GM19328 (cell line): Measurements from ENCODE around the gene PLPP1.
"Not testable (repeated sequence)": the region's sequence is repeated elsewhere in the genome, so short reads cannot be mapped to it uniquely, and the experiment has no call there.

Experiments used
- ATAC-seq: cut with Tn5 transposase; IDR thresholded peaks from one replicate; pipeline ENCODE4 v1.9.1; 2021; ENCODE audit warnings: mild to moderate bottlenecking, moderate library complexity; ENCODE audit not compliant: unreplicated experiment

PLPP1 gene

DNA sequence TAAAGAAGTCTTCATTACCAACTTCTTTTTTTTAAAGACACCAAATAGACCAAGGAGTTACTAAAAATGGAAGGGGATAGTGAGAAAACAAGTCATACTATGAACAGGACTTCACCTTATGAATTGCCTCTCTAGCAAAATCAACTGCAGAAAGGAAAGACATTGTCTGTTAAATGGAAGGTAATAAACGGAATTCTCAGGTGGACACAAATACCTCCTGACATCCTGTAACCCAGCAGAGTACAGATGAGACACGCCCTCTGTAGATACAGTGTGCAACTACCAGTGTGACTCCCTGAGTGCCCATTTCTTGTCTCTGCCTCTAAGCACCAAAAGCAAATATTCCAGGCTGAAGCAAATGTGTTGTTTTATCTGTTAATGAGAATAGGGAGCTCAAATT lies 12.2 kb upstream of the PLPP1 start:
- no peak for ATAC-seq

DNA sequence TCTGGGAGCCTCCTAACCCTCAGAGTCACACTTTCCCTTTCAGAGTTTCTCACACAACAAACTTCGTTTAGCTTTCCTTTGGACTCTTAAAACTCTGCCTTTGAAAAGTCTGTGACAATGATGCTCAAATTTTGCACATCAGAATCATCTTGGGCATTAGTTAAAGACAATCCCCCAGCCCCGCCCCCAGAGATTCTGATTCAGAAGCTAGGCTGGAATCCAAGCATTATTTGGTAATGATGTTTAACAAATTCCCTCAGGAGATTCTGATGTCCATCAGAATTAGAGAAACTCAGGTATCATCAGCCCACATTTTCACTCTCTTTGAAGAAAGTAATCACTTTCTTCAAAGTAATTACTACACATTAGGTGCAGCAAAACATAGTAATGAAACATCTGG lies 9.6 kb upstream of the PLPP1 start:
- ATAC-seq, result no peak

DNA sequence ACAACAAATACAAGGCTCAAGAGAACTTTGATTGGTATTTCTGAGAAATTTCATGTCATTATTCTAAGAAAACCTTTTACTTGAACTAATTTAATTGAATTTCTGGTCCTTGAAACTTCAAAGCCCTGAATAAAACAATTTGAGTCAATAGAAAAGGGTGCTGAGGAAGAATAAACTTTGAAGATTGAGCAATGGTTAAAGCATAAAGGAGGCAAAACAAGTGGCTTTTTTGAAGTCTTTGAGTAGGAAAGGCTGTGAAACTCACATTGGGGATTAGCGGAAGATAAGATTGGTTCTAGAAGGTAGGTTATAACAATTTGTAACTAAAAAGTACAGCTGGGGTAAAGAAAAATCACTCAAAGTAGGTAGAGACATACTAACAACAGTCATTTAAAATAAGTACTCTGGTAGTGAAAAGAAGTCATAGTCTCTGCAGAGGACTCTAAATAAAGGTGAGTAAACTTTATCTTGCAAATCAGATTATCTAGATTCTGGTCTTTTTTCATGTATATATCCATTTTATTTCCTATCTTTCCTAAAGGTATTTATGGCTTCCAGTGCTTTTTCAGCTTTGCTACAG lies 6.4 kb upstream of the PLPP1 start:
- no peak for ATAC-seq

DNA sequence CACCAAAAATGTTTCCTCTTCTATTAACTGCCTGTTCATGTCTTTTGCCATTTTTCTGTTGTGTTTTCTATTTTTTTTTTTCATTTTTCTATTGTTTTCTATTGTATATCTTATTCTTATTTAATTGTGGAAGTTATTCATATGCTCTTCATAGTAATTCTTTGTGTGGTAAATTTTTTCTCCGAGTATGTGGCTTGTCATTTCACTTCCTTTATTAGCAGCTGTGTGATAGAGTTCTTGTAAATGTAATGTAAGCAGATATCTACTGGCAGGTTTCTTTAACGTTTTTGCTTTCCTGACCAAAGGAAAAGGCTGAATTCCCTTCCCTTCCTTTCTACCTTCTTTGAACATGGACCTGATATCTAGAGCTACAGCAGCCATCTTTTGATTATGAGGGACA lies 5.8 kb upstream of the PLPP1 start:
- peak; percentile 37 for ATAC-seq

DNA sequence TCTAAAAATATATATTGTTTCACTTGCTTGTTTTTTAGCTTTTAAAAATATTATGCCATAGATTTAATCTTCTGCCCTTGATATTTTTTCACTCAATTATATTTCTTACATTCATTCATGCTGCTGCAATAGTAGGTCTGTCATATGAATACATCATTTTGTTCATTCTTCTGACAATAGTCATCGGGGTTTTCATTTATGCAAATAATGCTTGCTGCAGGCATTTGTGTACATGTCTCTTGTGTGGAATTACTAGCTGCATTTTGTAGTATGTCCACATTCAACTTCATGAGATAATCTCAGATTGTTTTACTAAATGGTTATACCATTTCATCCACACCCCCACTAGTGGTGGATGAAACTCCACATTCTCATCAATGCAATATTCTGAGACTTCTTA lies 5.3 kb upstream of the PLPP1 start:
- ATAC-seq, result peak; percentile 43

DNA sequence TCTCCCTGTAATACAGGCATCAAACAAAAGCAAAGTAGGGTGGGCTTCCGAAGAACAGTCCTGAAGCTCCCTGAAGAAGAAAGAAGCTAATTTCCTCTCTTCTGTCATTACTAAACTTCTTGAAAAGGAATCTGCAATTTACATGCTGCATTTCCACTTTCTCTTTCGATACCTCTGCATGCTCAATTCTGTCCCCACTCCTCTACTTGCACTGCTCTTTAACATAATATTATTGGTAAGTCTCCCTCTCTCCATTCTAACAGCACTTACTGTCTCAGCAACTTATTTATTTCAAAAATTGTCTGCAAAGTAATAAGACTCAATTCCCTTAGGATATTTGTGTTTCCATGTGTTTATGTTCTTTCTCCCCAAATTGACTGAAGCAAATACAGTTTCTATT lies 3.9 kb upstream of the PLPP1 start:
- no peak for ATAC-seq

DNA sequence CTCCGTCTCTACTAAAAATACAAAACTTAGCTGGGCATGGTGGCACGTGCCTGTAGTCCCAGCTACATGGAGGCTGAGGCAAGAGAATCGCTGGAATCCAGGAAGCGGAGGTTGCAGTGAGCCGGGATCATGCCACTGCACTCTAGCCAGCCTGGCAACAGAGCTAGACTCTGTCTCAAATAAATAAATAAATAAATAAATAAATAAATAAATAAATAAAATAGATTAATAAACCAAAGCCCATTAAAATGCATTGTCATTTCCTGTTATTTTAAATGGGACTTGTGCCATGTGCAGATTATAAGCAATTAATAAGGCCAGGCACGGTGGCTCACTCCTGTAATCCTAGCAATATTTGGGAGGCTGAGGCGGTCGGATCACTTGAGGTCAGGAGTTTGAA lies 2.6 kb upstream of the PLPP1 start:
- not testable (repeated sequence) for ATAC-seq

DNA sequence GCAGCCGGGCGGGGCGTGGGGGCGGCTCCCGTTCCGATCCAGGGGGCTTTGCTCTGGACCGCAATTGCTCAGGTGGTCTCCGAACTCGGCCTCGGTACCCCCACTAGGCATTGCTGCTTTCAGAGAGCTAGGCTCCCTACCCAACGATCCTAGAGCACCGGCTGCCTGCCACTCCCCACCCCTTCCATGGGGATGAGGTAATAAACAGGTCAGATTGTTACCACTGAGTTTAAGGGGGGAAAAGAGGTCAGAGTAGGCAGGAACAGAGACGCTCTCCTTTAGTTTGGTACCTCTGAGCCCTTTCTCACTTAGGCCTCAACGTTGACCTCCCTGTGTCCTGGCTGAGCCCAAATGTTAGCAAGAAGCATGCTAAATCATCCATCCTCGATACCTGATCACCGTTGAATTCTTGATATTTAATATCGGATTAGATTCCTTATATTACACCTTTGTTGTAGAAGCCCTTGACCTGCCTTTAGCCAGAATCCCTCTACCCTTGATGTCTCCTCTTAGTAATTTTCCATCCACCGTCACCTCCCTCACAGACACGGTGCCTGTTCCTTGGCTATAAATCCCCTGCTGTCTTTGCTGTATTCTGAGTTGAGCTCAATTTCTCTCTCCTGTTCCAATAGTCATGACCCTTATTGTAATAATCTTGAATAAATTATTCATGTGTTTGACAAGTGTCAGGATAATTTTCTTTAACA lies 588 bp upstream of the PLPP1 start:
- ATAC-seq, result peak; percentile 5

DNA sequence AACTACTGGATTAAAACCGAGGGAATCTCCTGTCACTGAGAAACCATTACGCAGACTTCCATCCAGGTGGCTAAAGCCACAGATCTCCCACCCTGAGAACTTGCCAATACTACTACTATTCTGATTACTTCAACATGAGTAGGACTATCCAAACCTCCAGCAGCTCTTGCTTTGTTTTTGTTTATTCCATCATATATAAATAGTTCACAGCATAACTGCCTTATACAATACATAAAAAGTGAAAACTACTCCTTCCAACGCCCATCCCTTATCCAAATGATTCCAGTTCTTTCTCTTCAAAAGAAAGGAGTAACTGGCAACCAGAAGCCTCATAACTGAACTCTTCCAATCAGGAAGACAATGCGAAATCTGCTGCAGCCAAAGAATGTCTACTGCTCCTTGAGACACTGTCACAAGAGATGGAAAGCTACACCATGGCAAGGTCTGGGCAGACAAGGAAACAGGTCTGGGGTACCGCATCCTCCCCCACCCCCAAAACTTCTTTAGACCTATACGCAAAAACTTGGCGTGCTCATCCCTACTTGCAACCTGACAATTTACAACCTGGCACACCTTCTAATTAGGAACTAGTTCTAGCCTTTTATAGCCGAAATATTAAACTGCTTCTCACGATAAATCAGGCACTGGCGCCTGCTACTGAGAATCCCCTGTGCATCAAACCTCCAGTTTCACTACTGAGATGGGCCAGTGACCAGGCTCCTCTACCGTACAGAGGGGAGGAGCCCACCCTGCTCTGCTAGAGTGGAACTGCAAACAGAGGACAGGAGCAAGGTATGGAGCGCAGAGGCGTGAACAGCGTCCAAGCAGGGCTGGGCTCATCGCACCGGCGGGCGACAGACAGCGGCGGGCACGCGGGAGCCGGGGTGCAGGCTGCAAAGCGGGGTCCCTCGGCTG lies 986 bp downstream of the PLPP1 start:
- peak; percentile 28 for ATAC-seq

DNA sequence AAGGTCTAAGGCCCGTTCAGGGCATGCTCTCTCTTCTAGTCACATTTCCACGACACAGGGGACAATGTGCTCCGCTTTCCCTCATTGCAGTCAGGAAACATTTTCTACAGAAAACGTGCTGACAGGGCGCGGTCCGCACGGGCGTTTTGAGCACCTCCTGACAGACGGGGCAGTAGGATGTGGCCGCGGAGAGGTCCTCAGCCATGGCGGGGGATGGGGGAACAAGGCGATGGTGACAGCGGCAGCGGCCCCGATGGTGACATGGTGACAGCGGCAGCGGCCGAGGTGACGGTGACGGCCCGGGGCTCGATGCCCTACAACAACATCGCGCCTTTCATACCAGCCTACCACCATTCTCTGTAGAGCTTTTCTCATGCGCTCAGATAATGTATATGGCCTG lies 4.1 kb downstream of the PLPP1 start:
- no peak for ATAC-seq

DNA sequence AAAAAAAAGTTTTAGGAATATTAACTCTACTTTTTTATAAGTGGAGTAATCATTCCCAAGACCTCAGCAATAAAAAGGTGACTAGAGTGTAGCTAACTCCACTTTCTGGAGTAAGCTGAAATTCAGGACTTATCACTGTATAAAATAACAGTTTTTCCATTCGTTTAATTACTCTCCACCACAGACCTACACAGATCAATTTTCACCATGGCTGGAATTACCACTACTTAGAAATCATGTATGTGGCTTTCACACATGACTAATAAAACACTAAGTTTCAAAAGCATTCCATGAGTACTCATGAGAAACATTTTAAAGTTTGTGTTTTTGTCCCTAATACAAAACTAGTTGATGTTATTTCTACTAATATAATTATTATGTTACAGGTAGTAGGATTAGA lies 9.9 kb downstream of the PLPP1 start:
- ATAC-seq, result no peak

DNA sequence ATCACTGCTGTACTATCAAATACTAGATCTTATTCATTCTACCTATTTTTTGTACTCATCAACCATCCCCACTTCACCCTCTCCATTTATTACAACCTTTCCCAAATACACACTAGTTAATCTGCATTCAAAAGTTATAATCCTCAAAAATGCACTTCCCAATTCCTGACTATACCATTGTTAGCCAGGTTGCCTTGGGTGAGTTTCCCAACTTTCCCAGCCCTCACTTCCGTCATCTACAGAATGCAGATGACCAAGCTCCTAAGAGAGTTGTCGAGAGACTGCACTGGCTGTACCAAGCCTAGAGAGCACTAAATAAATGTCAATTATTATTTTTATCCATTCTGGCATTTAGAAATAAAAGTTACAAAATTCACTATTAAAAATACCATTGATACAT lies 11.5 kb downstream of the PLPP1 start:
- no peak for ATAC-seq

DNA sequence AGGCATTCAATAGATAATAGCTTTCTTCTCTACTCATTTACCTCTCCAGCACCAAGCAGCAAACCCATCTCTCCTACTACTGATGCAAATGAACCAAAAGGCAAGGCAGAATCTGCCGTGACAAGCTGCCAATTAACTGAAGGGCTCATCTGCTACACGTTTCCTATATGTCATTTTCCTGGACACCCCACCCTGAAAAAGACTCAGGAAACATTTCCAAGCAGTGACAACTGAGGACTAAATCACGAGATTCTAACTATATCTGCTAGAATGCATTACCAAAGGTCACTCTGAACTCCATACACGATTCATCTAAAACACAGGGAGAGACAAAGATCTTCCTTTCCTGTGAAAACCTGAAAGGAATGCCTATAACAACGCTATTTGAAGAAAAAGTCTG lies 12.9 kb downstream of the PLPP1 start:
- ATAC-seq, result no peak

DNA sequence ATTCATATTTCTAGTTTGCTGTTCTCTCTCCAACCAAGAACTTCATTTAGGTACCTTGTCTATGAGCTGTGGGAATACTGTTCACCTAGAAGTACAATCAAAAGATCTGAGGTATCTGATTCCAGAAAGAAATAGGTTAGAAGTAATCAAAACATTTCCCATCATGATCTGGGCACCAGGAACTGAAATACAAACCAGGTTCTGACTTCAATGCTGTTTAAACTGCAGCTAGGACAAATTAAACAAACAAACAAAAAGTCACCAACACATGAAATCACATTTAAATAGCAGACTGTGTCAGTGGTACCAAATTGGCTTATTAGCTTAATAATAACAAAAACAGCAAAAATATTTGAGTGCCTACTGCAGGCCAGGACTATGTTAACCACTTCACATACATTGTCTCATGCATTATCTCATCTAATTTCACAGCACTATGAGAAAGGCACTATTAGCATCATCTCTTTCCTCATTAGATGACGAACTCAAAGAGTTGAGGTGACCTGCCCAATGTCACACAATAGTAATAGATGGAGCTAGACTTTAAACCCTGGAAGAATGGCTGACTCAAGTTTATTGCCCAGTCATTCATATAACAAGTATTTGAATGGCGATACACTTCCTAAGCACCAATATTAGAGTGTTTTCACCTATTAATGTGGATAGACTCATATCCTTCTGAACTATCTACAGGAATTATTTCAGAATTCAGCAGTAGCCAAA lies 14.5 kb downstream of the PLPP1 start:
- ATAC-seq, result no peak

DNA sequence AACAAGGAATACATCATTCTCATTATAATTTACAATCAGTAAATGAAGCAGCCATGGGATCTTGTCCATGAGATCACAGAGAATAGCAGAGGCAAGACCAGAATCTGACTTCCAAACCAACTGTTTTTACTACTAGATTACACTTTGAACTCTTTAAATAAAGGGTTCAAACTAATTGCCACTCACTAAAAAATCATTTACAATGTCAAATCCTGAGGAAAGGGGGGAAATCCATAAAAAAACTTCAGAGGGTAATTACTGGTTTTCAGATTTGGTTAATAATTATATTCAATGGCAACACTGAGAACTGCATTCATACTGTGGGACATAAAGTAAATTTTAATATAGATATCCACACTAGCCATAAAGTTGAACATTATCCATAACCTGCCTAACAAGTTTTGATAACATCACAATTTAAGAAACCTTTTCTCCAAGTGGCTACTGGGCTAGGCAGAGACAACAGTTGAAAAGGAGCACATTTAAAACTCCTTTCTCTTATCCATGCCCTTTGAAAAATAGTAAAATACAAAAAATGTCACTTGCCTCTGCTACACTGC lies 15.9 kb downstream of the PLPP1 start:
- ATAC-seq, result no peak

DNA sequence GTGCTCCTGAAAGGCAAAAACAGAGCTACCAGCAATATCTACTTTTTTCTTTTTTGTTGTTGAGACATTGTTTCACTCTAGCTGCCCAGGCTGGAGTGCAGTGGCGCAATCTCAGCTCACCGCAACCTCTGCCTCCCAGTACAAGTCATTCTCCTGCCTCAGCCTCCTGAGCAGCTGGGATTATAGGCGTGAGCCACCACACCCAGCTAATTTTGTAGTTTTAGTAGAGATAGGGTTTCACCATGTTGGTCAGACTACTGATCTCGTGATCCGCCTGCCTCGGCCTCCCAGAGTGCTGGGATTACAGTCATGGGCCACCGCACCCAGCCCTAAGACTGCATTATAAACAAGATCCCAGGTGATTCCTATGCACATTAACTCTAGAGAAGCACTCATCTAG lies 17.0 kb downstream of the PLPP1 start:
- no peak for ATAC-seq

DNA sequence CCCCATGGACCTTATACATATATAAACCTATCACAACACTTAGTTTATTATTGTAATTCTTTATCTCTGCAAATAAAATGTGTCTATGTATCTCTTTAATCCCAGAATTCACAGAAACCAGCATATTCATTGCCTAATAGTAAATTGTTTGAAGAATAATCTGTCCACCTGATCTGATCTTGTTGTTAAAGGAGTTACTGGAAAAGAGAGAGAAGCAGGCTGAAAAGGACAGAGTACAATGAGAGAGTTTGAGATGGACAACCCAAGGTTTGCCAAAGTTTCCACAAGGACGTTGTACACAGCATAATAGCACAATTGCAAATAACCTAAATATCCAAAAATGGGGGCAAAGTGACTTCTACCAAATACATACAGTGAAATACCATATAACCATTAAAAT lies 23.8 kb downstream of the PLPP1 start:
- no peak for ATAC-seq

DNA sequence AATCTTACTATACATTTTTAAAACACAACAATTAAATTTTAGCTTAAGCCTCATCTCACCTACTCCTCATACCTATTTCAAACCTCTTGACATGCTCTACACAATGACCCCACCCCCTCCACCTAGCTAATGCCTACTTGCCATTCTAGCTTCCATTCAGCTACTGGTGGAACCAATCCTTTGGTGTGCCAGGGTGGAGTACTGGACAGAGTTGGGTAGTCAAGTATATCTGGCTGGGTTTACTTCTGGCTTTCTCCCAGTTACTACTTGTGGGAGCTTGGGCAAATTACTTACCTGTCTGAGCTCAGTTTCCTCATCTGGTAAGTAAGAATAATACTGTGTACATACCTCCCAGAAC lies 24.3 kb downstream of the PLPP1 start:
- ATAC-seq, result no peak

DNA sequence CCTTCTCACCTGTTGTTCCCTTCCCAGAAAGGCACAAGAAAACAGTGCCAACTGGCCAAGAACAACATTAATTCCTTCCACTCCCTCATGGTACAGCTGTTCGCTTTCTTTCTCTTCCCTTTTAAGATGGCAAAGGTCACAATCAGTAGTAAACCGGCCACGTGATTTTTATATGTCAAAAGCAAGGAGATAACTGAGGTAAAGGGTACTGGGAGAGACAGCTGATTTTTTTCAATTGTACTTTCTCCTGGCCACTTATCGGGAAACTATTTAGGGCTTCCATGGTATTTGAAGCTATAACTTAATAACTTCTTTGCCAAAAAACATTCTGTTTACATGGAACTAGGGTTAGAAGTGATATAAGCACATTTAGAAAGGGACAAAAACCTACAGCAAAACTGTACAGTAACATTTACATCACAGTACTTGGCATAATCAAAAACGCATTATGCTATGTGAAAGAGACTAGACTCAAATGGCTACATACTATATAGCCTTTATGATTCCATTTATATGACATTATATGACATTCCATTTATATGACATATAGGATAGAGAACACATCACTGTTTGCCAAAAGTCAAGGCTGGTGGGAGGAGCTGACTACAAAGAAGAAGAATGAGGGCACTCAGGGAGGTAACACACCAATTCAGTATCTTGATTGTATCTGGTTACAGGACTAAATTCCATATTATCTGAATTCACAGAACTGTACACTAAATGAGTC lies 24.8 kb downstream of the PLPP1 start:
- ATAC-seq, result no peak

DNA sequence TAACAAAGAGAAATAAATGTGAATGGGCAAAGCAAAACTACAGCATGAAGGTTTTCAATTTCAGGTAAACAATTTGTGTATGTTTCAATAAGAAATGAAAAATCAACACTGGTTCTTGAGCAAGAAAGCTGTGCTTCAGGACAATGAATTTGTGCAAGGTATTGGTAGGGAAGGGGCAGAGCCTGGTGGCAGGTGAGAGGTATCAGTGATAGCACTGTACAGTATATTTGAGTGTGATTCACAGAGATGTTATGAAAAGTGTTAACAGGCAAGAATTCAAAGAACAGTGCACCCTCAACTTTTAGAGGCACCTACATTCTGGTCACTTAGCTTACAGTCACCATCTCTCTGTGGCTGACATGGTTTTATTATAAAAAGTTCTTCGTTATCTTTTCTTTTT lies 25.7 kb downstream of the PLPP1 start:
- ATAC-seq, result no peak
